ENCODE data around the gene TMEM170B.

- TF ChIP-seq CTCF (IDR thresholded peaks at IDR 0.05) (no peak), POLR2A (IDR thresholded peaks at IDR 0.05) (no peak)
Measured at GRCh38 chr6:11607383-11607782, 69.8 kb downstream of the TMEM170B start.

Data from uterus (tissue), 2 donors.